SK-MEL-5 (cell line): Measurements from ENCODE around the gene RABGEF1. TPM values are rescaled to one million over a fixed set of nuclear protein-coding genes. Genes with fewer than 3 reads are reported as not detected.

ENCODE experiments used
- DNase-seq: peaks from one replicate; pipeline ENCODE4 v3.0.0-alpha.2; 2016; ENCODE audit warnings: low read depth, low spot score
- in situ Hi-C: cut with HindIII; loops from 2 replicates; pipeline ENCODE4 v1.10.0; 2016; ENCODE audit warnings: low sequenced_read_pairs, high pct_unique_total_duplicates, low pct_unique_long_range_greater_than_20kb
- small RNA-seq, 2 experiments: library from RNA; depleted of rRNA; stranded (forward); fragments of <200 nt; gene quantifications; one replicate each; pipeline ENCODE3, GENCODE V24; 2014
- total RNA-seq: library from RNA; depleted of rRNA; stranded (reverse); fragments of >200 nt; shearing (Covaris generic); gene quantifications from 2 replicates; pipeline ENCODE4 v1.2.3, GENCODE V29; 2014; rRNA removed

RABGEF1 gene
- total RNA-seq, 1 experiment from 2014 or later: 37.6 TPM

GRCh38 chr7:66859794-66860645 is 119.5 kb downstream of the RABGEF1 start:
- in situ Hi-C loops: no loop called here
- no peak for DNase-seq

DNA sequence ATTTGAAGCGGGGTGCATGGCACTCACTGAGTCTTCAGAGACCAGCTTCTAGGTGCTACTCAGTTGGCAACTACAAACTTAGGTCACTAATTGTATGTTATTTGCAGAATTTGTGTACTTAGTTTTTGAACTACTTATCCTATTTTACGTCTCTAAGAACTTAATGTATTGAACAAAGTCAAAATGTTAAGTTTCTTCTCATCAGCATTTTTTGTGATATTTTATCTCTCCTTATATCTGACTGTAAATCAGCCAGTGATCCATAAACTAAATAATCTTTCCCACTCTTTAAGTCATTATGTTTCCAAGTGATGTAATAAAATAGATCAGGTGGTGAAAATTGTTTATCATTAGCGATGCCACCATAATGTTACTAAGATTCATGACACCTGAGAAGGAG is 120.2 kb downstream of the RABGEF1 start:
- in situ Hi-C loops: no loop called here
- no peak for DNase-seq

Small RNA genes within 50 kb of the gene (small RNA-seq; reads per million reads assigned to genes)
- gene AC027644.2: 0 reads per million in 2 experiments

Other genes starting within 250 kb of the RABGEF1 start
- gene KCTD7, start 111.9 kb upstream of the RABGEF1 start, total RNA-seq: 20.9 and 24.5 TPM in 2 replicates
- 160 and 188 TPM in 2 replicates for gene TMEM248, start 180.5 kb downstream of the RABGEF1 start, total RNA-seq